Keratinocyte (primary cell): ENCODE results near the gene ATP6V0B. TPM values are rescaled to one million over a fixed set of nuclear protein-coding genes. Genes with fewer than 3 reads are reported as not detected.

Experiments
- DNase-seq: peaks from one replicate; pipeline ENCODE4 v3.0.0-alpha.2; 2011; ENCODE audit warnings: low read depth, missing footprints, low spot score
- FAIRE-seq: peaks from 2 replicates; lab custom pipeline; 2011; peaks lifted over from hg19 to GRCh38; lab: Jason Lieb, UNC
- H2AFZ ChIP-seq: 2 replicates; pipeline ENCODE4 v1.6.0; 2012; ENCODE audit warnings: low read length, control low read depth, inconsistent platforms; ENCODE audit not compliant: control insufficient read depth
- H3K27ac ChIP-seq: 2 replicates; pipeline ENCODE4 v1.5.1; 2011; ENCODE audit warnings: low read length; ENCODE audit not compliant: control insufficient read depth, insufficient read depth
- H3K27me3 ChIP-seq: 3 replicates; pipeline ENCODE4 v1.6.0; 2011; ENCODE audit warnings: low read length; ENCODE audit not compliant: control insufficient read depth, insufficient read depth; ENCODE audit errors: extremely low read depth
- H3K36me3 ChIP-seq, 2 experiments: 2 replicates in 1 of 2; 3 replicates in 1 of 2; pipeline ENCODE4 v1.5.1; 2011; ENCODE audit warnings: low read length in 2 of 2, mild to moderate bottlenecking in 1 of 2; ENCODE audit not compliant: control insufficient read depth in 2 of 2, insufficient read depth in 2 of 2; ENCODE audit errors: extremely low read depth in 1 of 2
- H3K4me1 ChIP-seq: 3 replicates; pipeline ENCODE4 v1.5.1; 2011; ENCODE audit warnings: low read length; ENCODE audit not compliant: control insufficient read depth, insufficient read depth; ENCODE audit errors: extremely low read depth
- H3K4me2 ChIP-seq: 3 replicates; pipeline ENCODE4 v1.6.0; 2011; ENCODE audit warnings: low read depth, low read length; ENCODE audit not compliant: control insufficient read depth, insufficient read depth; ENCODE audit errors: extremely low read depth
- H3K4me3 ChIP-seq, 3 experiments: fragments of 200-600 bp in 1 of 3; sonication (generic) in 1 of 3; 2 replicates in 2 of 3; 3 replicates in 1 of 3; pipeline ENCODE4 v1.5.1; 2011 to 2016; ENCODE audit warnings: low read length in 3 of 3, mild to moderate bottlenecking in 3 of 3, control low read depth in 2 of 3, inconsistent platforms in 1 of 3, low read depth in 1 of 3, mixed read lengths in 1 of 3, mixed run types in 1 of 3, moderate library complexity in 1 of 3; ENCODE audit not compliant: control insufficient read depth in 2 of 3, insufficient read depth in 2 of 3; ENCODE audit errors: extremely low read depth in 1 of 3
- H3K79me2 ChIP-seq: 2 replicates; pipeline ENCODE4 v1.6.0; 2012; ENCODE audit warnings: low read length; ENCODE audit not compliant: control insufficient read depth, insufficient read depth
- H3K9ac ChIP-seq: 3 replicates; pipeline ENCODE4 v1.6.0; 2011; ENCODE audit warnings: low read length; ENCODE audit not compliant: control insufficient read depth, insufficient read depth; ENCODE audit errors: extremely low read depth
- H3K9me1 ChIP-seq: 3 replicates; pipeline ENCODE4 v1.6.0; 2011; ENCODE audit warnings: low read length; ENCODE audit not compliant: control insufficient read depth, insufficient read depth; ENCODE audit errors: extremely low read depth
- H3K9me3 ChIP-seq: 2 replicates; pipeline ENCODE4 v1.5.1; 2012; ENCODE audit warnings: low read depth, low read length; ENCODE audit not compliant: control insufficient read depth
- H4K20me1 ChIP-seq: 3 replicates; pipeline ENCODE4 v1.6.0; 2011; ENCODE audit warnings: low read length; ENCODE audit not compliant: control insufficient read depth, insufficient read depth; ENCODE audit errors: extremely low read depth
- CTCF ChIP-seq, 3 experiments: IDR thresholded peaks in 1 of 3; conservative IDR thresholded peaks in 1 of 3; optimal IDR thresholded peaks in 1 of 3; 2 replicates in 2 of 3; 3 replicates in 1 of 3; pipeline versions ENCODE3 to v1.5.1; 2011; ENCODE audit warnings: low read length in 3 of 3, mild to moderate bottlenecking in 3 of 3, moderate library complexity in 2 of 3, control low read depth in 1 of 3, inconsistent platforms in 1 of 3; ENCODE audit not compliant: insufficient read depth in 2 of 3; ENCODE audit errors: extremely low read depth in 1 of 3
- EZH2 ChIP-seq: IDR thresholded peaks from one replicate; pipeline ENCODE4 v1.6.1; 2012; ENCODE audit warnings: inconsistent platforms, mild to moderate bottlenecking, low read length, moderate library complexity
- dilution Hi-C: fragments of 300-500 bp; cut with MboI; formaldehyde crosslinking; loops from one replicate; pipeline ENCODE4 v1.7.0; 2020; ENCODE audit warnings: low sequenced_read_pairs; ENCODE audit not compliant: extremely low pct_ligation_motif_present
- polyA plus RNA-seq, 5 experiments: library from polyadenylated mRNA; depleted of rRNA in 3 of 5; stranded (reverse) in 3 of 5; stranded (forward) in 1 of 5; unstranded in 1 of 5; fragments of >200 nt; gene quantifications; 1 replicate in 1 of 5; 2 replicates in 3 of 5; 3 replicates in 1 of 5; pipeline versions ENCODE4 v1.2.1 to v1.2.3, GENCODE V29; 2011 to 2012; ENCODE audit warnings: missing spikeins in 2 of 5, low read depth in 1 of 5, low replicate concordance in 1 of 5

The ATP6V0B gene
- polyA plus RNA-seq, 1 donor (not counting 4 experiments of a cell fraction or from before 2014, with no cell fraction given) = 195 TPM

GRCh38 chr1:43962324-43962723 lies 12.4 kb upstream of the ATP6V0B start:
- Histone ChIP-seq H2AFZ (no peak overlapping the region), H3K4me2 (no peak overlapping the region), H3K4me3 (no peak overlapping the region), H3K9ac (no peak overlapping the region), H3K27ac (no peak overlapping the region), H3K9me1 (no peaks in the 10 kb centered on the region), H3K27me3 (no peaks in the 10 kb centered on the region), H3K9me3 (no peaks in the 10 kb centered on the region), H3K36me3 (peaks cover 47 to 52% of the 10 kb centered on the region in 2 experiments), H3K79me2 (no peaks in the 10 kb centered on the region), H3K4me1 (no peaks in the 10 kb centered on the region), H4K20me1 (no peaks in the 10 kb centered on the region)
- DNase-seq (no peak), FAIRE-seq (no peak)
- TF ChIP-seq EZH2 (no peak), CTCF (optimal IDR thresholded peaks at IDR 0.05 in 1 of 3, IDR thresholded peaks at IDR 0.05 in 1 of 3, conservative IDR thresholded peaks at IDR 0.05 in 1 of 3; ENCODE audit: extremely low read depth in 1 of 3, insufficient read depth in 2 of 3, low read length in 3 of 3) (no peak)
- dilution Hi-C loops = no loop called here

GRCh38 chr1:43963006-43963405 lies 11.8 kb upstream of the ATP6V0B start:
- FAIRE-seq (no peak), DNase-seq (no peak)
- H3K79me2 ChIP-seq = no peaks in the 10 kb centered on the region
- H3K36me3 ChIP-seq = peaks cover 45 to 46% of the 10 kb centered on the region in 2 experiments
- no peak overlapping the region for H3K4me3 ChIP-seq
- H3K9me3 ChIP-seq = no peaks in the 10 kb centered on the region
- no peak for TF ChIP-seq EZH2
- no peak for TF ChIP-seq CTCF (optimal IDR thresholded peaks at IDR 0.05 in 1 of 3, IDR thresholded peaks at IDR 0.05 in 1 of 3, conservative IDR thresholded peaks at IDR 0.05 in 1 of 3; ENCODE audit: extremely low read depth in 1 of 3, insufficient read depth in 2 of 3, low read length in 3 of 3)
- H3K9me1 ChIP-seq = no peaks in the 10 kb centered on the region
- no peak overlapping the region for H3K27ac ChIP-seq
- H3K4me2 ChIP-seq = no peak overlapping the region
- H3K4me1 ChIP-seq = no peaks in the 10 kb centered on the region
- no peak overlapping the region for H3K9ac ChIP-seq
- no peaks in the 10 kb centered on the region for H3K27me3 ChIP-seq
- no peaks in the 10 kb centered on the region for H4K20me1 ChIP-seq
- dilution Hi-C loops = no loop called here
- no peak overlapping the region for H2AFZ ChIP-seq
